ENCODE measurements around the gene ZNF710.

DNA sequence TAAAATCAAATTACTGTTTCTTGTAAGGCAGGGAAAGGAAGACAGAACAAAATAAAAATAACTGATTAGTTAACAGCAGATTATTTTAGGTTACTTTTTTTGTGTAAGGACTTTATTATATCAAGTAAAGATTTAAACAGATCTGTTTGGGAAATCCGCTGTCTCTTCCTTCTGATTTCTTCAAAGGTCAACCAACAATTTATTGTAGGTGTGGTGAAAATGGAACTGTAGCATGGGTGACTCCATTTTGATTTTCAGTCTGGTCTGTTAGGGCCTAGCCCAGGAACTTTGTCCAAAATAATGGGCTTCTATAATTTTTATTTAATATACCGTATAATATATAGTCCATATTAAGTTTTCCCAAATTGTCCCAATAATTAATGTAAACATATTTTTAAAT, 114.7 kb downstream of the ZNF710 start:
- TF ChIP-seq, protein P1, sequence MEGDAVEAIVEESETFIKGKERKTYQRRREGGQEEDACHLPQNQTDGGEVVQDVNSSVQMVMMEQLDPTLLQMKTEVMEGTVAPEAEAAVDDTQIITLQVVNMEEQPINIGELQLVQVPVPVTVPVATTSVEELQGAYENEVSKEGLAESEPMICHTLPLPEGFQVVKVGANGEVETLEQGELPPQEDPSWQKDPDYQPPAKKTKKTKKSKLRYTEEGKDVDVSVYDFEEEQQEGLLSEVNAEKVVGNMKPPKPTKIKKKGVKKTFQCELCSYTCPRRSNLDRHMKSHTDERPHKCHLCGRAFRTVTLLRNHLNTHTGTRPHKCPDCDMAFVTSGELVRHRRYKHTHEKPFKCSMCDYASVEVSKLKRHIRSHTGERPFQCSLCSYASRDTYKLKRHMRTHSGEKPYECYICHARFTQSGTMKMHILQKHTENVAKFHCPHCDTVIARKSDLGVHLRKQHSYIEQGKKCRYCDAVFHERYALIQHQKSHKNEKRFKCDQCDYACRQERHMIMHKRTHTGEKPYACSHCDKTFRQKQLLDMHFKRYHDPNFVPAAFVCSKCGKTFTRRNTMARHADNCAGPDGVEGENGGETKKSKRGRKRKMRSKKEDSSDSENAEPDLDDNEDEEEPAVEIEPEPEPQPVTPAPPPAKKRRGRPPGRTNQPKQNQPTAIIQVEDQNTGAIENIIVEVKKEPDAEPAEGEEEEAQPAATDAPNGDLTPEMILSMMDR (IDR thresholded peaks at IDR 0.05): no peak
- TF ChIP-seq POLR2AphosphoS5 (IDR thresholded peaks at IDR 0.05; ENCODE audit: insufficient read depth in 1 of 2, low read depth in 1 of 2): no peak
